ENCODE data around the gene SAMD15.
"Not testable (repeated sequence)": the region's sequence is repeated elsewhere in the genome, so short reads cannot be mapped to it uniquely, and the experiment has no call there.

SAMD15 gene

GRCh38 chr14:77375973-77376770, 1.0 kb upstream of the SAMD15 start:
- peak in 2 of 3 experiments; percentile 3 to 23 for DNase-seq (ENCODE audit: low read depth in 3 of 3)

GRCh38 chr14:77377502-77377844, 294 bp downstream of the SAMD15 start:
- DNase-seq (ENCODE audit: low read depth in 3 of 3) = no peak

GRCh38 chr14:77378701-77379100, 1.5 kb downstream of the SAMD15 start:
- DNase-seq (ENCODE audit: low read depth in 3 of 3) = no peak

- no peak for DNase-seq (ENCODE audit: low read depth in 3 of 3)
These were observed 13.0 kb downstream of the SAMD15 start for GRCh38 chr14:77390188-77390587.

- DNase-seq (ENCODE audit: low read depth in 3 of 3) = no peak
These were observed 23.0 kb downstream of the SAMD15 start for GRCh38 chr14:77400216-77400615.

- no peak for DNase-seq (ENCODE audit: low read depth in 3 of 3)
These were observed 26.6 kb downstream of the SAMD15 start for GRCh38 chr14:77403768-77404167.

- DNase-seq (ENCODE audit: low read depth in 3 of 3) = no peak
These were observed 28.9 kb downstream of the SAMD15 start for GRCh38 chr14:77406086-77406485.

GRCh38 chr14:77406718-77407117, 29.5 kb downstream of the SAMD15 start:
- DNase-seq (ENCODE audit: low read depth in 3 of 3) = no peak

- DNase-seq (ENCODE audit: low read depth in 3 of 3) = no peak
These were observed 30.0 kb downstream of the SAMD15 start for GRCh38 chr14:77407158-77407557.

- DNase-seq (ENCODE audit: low read depth in 3 of 3) = no peak
These were observed 32.0 kb downstream of the SAMD15 start for GRCh38 chr14:77409131-77409533.

GRCh38 chr14:77415403-77416030, 38.3 kb downstream of the SAMD15 start:
- DNase-seq (ENCODE audit: low read depth in 3 of 3) = not testable (repeated sequence)

- DNase-seq (ENCODE audit: low read depth in 3 of 3) = not testable (repeated sequence)
These were observed 38.9 kb downstream of the SAMD15 start for GRCh38 chr14:77416098-77416497.

- DNase-seq (ENCODE audit: low read depth in 3 of 3) = no peak
These were observed 39.7 kb downstream of the SAMD15 start for GRCh38 chr14:77416836-77417235.

- DNase-seq (ENCODE audit: low read depth in 3 of 3) = no peak
These were observed 44.0 kb downstream of the SAMD15 start for GRCh38 chr14:77421201-77421600.

GRCh38 chr14:77423423-77423822, 46.2 kb downstream of the SAMD15 start, which contains the start of gene NOXRED1:
Gene NOXRED1 (minus strand): TSS chr14:77423523. CDS start chr14:77422889, 634 bp downstream.
- no peak for DNase-seq (ENCODE audit: low read depth in 3 of 3)

- DNase-seq (ENCODE audit: low read depth in 3 of 3) = no peak
These were observed 47.7 kb downstream of the SAMD15 start for GRCh38 chr14:77424862-77425261.

GRCh38 chr14:77426396-77426795, 49.2 kb downstream of the SAMD15 start:
- no peak for DNase-seq (ENCODE audit: low read depth in 3 of 3)

- no peak for DNase-seq (ENCODE audit: low read depth in 3 of 3)
These were observed 58.9 kb downstream of the SAMD15 start for GRCh38 chr14:77436042-77436441.

GRCh38 chr14:77438596-77438995, 61.4 kb downstream of the SAMD15 start:
- DNase-seq (ENCODE audit: low read depth in 3 of 3) = no peak

GRCh38 chr14:77439861-77440260, 62.7 kb downstream of the SAMD15 start:
- DNase-seq (ENCODE audit: low read depth in 3 of 3) = no peak

Data from stimulated activated CD4-positive, alpha-beta T cell treated with anti-CD3 and anti-CD28 coated beads, TNF-alpha, amount 100 ng/mL, for 4 hours (primary cell).